GM12878 (cell line): ENCODE data around the gene MMRN1. TPM values are rescaled to one million over a fixed set of nuclear protein-coding genes. Genes with fewer than 3 reads are reported as not detected.

Experiments used
- ATAC-seq: fragments of 200-7000 bp; cut with Tn5 transposase; 3 replicates; pipeline ENCODE4 v1.9.1; 2020; ENCODE audit warnings: mild to moderate bottlenecking, moderate library complexity
- BruUV-seq: library from RNA; stranded (reverse); fragments of 400-500 nt; replicated peaks from 2 replicates; lab custom pipeline; 2021; lab: Mats Ljungman, UMichigan
- CTCF ChIA-PET: fragments of 300-600 bp; sonication (Branson Sonifier 250); formaldehyde crosslinking; extraction: SDS; loops from one replicate; lab custom pipeline; 2021; ENCODE audit warnings: inconsistent platforms; lab: Yijun Ruan, JAX
- POLR2A ChIA-PET: fragments of 350-600 bp; formaldehyde crosslinking; extraction: SDS; loops from one replicate; lab custom pipeline; 2021; ENCODE audit warnings: inconsistent platforms; lab: Charles Lee
- RAD21 ChIA-PET: fragments of 300-600 bp; sonication (Branson Sonifier 250); formaldehyde crosslinking; loops from one replicate; lab custom pipeline; 2023; ENCODE audit warnings: antibody characterized with exemption; ENCODE audit not compliant: unreplicated experiment; lab: Charles Lee
- SMC1A ChIA-PET: fragments of 300-600 bp; sonication (Branson Sonifier 250); formaldehyde crosslinking; loops from one replicate; lab custom pipeline; 2023; ENCODE audit not compliant: unreplicated experiment, uncharacterized antibody; lab: Charles Lee
- DNase-seq: peaks from one replicate; pipeline ENCODE4 v3.0.0-alpha.2; 2011; ENCODE audit warnings: low read depth, low spot score
- FAIRE-seq: peaks from 3 replicates; lab custom pipeline; 2011; peaks lifted over from hg19 to GRCh38; lab: Jason Lieb, UNC
- H2AFZ ChIP-seq: 2 replicates; pipeline ENCODE4 v1.6.0; 2011; ENCODE audit warnings: low read depth, low read length, control low read depth; ENCODE audit not compliant: control insufficient read depth
- H3K27ac ChIP-seq: 2 replicates; pipeline ENCODE4 v1.5.1; 2011; ENCODE audit warnings: control low read depth; ENCODE audit not compliant: control insufficient read depth, insufficient read depth
- H3K27me3 ChIP-seq, 2 experiments: replicated peaks in 1 of 2; 2 replicates each; pipeline versions ENCODE4 v1.6.0 to v1.6.1; 2011; ENCODE audit warnings: low read length in 1 of 2; ENCODE audit not compliant: control insufficient read depth in 2 of 2, insufficient read depth in 2 of 2
- H3K36me3 ChIP-seq, 2 experiments: 2 replicates each; pipeline ENCODE4 v1.5.1; 2011; ENCODE audit warnings: low read length in 1 of 2; ENCODE audit not compliant: control insufficient read depth in 2 of 2, insufficient read depth in 2 of 2
- H3K4me1 ChIP-seq: 2 replicates; pipeline ENCODE4 v1.6.1; 2011; ENCODE audit warnings: mild to moderate bottlenecking, low read length, moderate library complexity, mixed read lengths; ENCODE audit not compliant: control insufficient read depth, insufficient read depth
- H3K4me2 ChIP-seq: 2 replicates; pipeline ENCODE4 v1.6.0; 2011; ENCODE audit warnings: control low read depth; ENCODE audit not compliant: control insufficient read depth, insufficient read depth
- H3K4me3 ChIP-seq: fragments of 200-600 bp; sonication (generic); 2 replicates; pipeline ENCODE4 v1.5.1; 2016
- H3K79me2 ChIP-seq: 2 replicates; pipeline ENCODE4 v1.6.0; 2011; ENCODE audit warnings: low read length; ENCODE audit not compliant: control insufficient read depth, insufficient read depth
- H3K9ac ChIP-seq: 2 replicates; pipeline ENCODE4 v1.8.0; 2011; ENCODE audit warnings: low read length, control low read depth, mixed read lengths; ENCODE audit not compliant: control insufficient read depth, insufficient read depth
- H3K9me3 ChIP-seq: replicated peaks from 3 replicates; pipeline ENCODE4 v1.5.1; 2011; ENCODE audit warnings: mild to moderate bottlenecking, low read length; ENCODE audit not compliant: control insufficient read depth, insufficient read depth
- H4K20me1 ChIP-seq: 2 replicates; pipeline ENCODE4 v1.6.0; 2011; ENCODE audit not compliant: control insufficient read depth, insufficient read depth
- BACH1 ChIP-seq: fragments of 450-650 bp; IDR thresholded peaks from 2 replicates; pipeline ENCODE4 v1.6.1; 2017; ENCODE audit warnings: mild to moderate bottlenecking, borderline replicate concordance
- BHLHE40 ChIP-seq, 2 experiments: fragments of 450-650 bp in 1 of 2; IDR thresholded peaks; 2 replicates each; pipeline ENCODE4 v1.6.1; 2011 to 2017; ENCODE audit warnings: low read depth in 2 of 2, borderline replicate concordance in 1 of 2, improper control_type of control experiment in 1 of 2, low read length in 1 of 2, mild to moderate bottlenecking in 1 of 2
- CHD2 ChIP-seq: IDR thresholded peaks from 2 replicates; pipeline ENCODE4 v1.6.1; 2011; ENCODE audit warnings: low read depth, low read length, improper control_type of control experiment, borderline replicate concordance
- CREB1 ChIP-seq: IDR thresholded peaks from 2 replicates; pipeline ENCODE4 v1.6.1; 2012; ENCODE audit warnings: low read depth, mild to moderate bottlenecking, inconsistent platforms
- E2F8 ChIP-seq: fragments of 450-650 bp; IDR thresholded peaks from 2 replicates; pipeline ENCODE4 v1.6.1; 2018; ENCODE audit warnings: mild to moderate bottlenecking, low read depth, moderate library complexity; ENCODE audit not compliant: partially characterized antibody
- E4F1 ChIP-seq: fragments of 450-650 bp; IDR thresholded peaks from 2 replicates; pipeline ENCODE4 v1.6.1; 2018; ENCODE audit warnings: borderline replicate concordance, mild to moderate bottlenecking; ENCODE audit not compliant: partially characterized antibody
- NFIC ChIP-seq: IDR thresholded peaks from 2 replicates; pipeline ENCODE4 v1.6.1; 2012; ENCODE audit warnings: low read depth, mild to moderate bottlenecking, inconsistent platforms, low read length, moderate library complexity
- NR2C2 ChIP-seq: IDR thresholded peaks from 2 replicates; pipeline ENCODE4 v1.6.1; 2011; ENCODE audit warnings: borderline replicate concordance, low read depth; ENCODE audit not compliant: control insufficient read depth, insufficient read length
- PAX5 ChIP-seq: IDR thresholded peaks from 2 replicates; pipeline ENCODE4 v1.6.1; 2011; ENCODE audit warnings: low read depth, low read length, borderline replicate concordance
- SMC3 ChIP-seq: IDR thresholded peaks from 2 replicates; pipeline ENCODE4 v1.6.1; 2011; ENCODE audit warnings: low read length, improper control_type of control experiment, borderline replicate concordance
- SP1 ChIP-seq: IDR thresholded peaks from one replicate; pipeline ENCODE4 v1.6.1; 2011; ENCODE audit warnings: low read depth, low read length
- STAT1 ChIP-seq: fragments of 450-650 bp; conservative IDR thresholded peaks from 2 replicates; pipeline ENCODE4 v1.6.1; 2014; ENCODE audit warnings: antibody characterized with exemption, mild to moderate bottlenecking
- TCF12 ChIP-seq: IDR thresholded peaks from 2 replicates; pipeline ENCODE4 v1.6.1; 2011; ENCODE audit warnings: low read depth, mild to moderate bottlenecking, low read length
- ZNF274 ChIP-seq: IDR thresholded peaks from one replicate; pipeline ENCODE4 v1.8.0; 2011; ENCODE audit not compliant: insufficient read length, insufficient read depth
- WGBS: methylation state at CpG from one replicate; pipeline ENCODE4 v1.1.6; 2016; ENCODE audit warnings: low lambda C conversion rate; ENCODE audit not compliant: insufficient replicate concordance, insufficient coverage; ENCODE audit errors: missing lambda C conversion rate; 5-methylcytosine and 5-hydroxymethylcytosine counted together
- in situ Hi-C: fragments of 300-500 bp; cut with MboI; formaldehyde crosslinking; loops from 9 replicates; pipeline ENCODE4 v1.14.3; 2018; ENCODE audit warnings: mixed read lengths
- intact Hi-C: fragments of 100-400 bp; cut with micrococcal nuclease; formaldehyde crosslinking; loops from one replicate; pipeline ENCODE4 v1.14.2; 2022; ENCODE audit not compliant: unreplicated experiment
- polyA plus RNA-seq, 11 experiments: library from polyadenylated mRNA; depleted of rRNA in 4 of 11; unstranded in 6 of 11; stranded (reverse) in 5 of 11; fragments of >200 nt; fragmentation: Nextera tagmentation in 4 of 11; fragmentation: Illumina TruSeq in 1 of 11; extraction: Ambion mirVana in 4 of 11; extraction: Trizol in 1 of 11; gene quantifications; 1 replicate in 1 of 11; 2 replicates in 10 of 11; pipeline versions ENCODE4 v1.2.1 to v1.2.3, GENCODE V29; 2011 to 2016; ENCODE audit warnings: inconsistent platforms in 2 of 11, missing spikeins in 2 of 11, low read depth in 1 of 11
- total RNA-seq, 4 experiments: library from RNA; depleted of rRNA in 3 of 4; stranded (reverse); fragments of >200 nt in 3 of 4; fragmentation: Illumina TruSeq in 1 of 4; extraction: Trizol in 1 of 4; gene quantifications; 2 replicates each; pipeline versions ENCODE4 v1.2.1 to v1.2.3, GENCODE V29; 2013 to 2021

MMRN1 gene
- total and polyA plus RNA-seq, 10 of the 15 experiments (the other 5 are each of a cell fraction or from before 2014, with no cell fraction given): 0.50 to 3.9 (median 0.78) TPM

GRCh38 chr4:90001023-90001422 is 106.4 kb downstream of the MMRN1 start:
- FAIRE-seq (no peak), DNase-seq (no peak), ATAC-seq (no peak)
- Histone ChIP-seq H3K79me2 (no peaks in the 10 kb centered on the region), H3K27me3 (no peaks in the 10 kb centered on the region; a peak in 1 of 4 replicates), H3K9ac (no peak overlapping the region), H4K20me1 (no peaks in the 10 kb centered on the region), H3K9me3 (no peaks in the 10 kb centered on the region), H3K36me3 (no peaks in the 10 kb centered on the region), H2AFZ (no peak overlapping the region), H3K4me3 (no peak overlapping the region), H3K4me1 (no peaks in the 10 kb centered on the region), H3K27ac (no peak overlapping the region), H3K4me2 (no peak overlapping the region)
- no TSS peak for BruUV-seq
- ChIA-PET SMC1A (no interaction called here), CTCF (no interaction called here), POLR2A (no interaction called here), RAD21 (no interaction called here)
- intact Hi-C loops: no loop called here
- WGBS: 0% methylated on average over 2 of the region's 2 CpGs
- in situ Hi-C loops: no loop called here
- no peak for TF ChIP-seq BACH1
- TF ChIP-seq STAT1: no peak
- TF ChIP-seq SMC3: no peak
- no peak for TF ChIP-seq TCF12
- TF ChIP-seq CHD2: no peak
- no peak for TF ChIP-seq PAX5
- no peak for TF ChIP-seq E2F8
- TF ChIP-seq BHLHE40 (IDR thresholded peaks at IDR 0.05; ENCODE audit: borderline replicate concordance in 1 of 2, low read depth in 2 of 2, low read length in 1 of 2): no peak
- no peak for TF ChIP-seq SP1
- no peak for TF ChIP-seq ZNF274
- TF ChIP-seq NFIC: no peak
- TF ChIP-seq CREB1: no peak
- TF ChIP-seq E4F1: no peak
- TF ChIP-seq NR2C2: no peak
